HL-60 (cell line): ENCODE results near the gene NFIX.

Source experiments
- CTCF ChIP-seq: IDR thresholded peaks from one replicate; pipeline ENCODE4 v1.5.1; 2011; ENCODE audit warnings: low read length, control low read depth, inconsistent platforms; ENCODE audit not compliant: insufficient read depth
- GABPA ChIP-seq: IDR thresholded peaks from 2 replicates; pipeline ENCODE4 v1.6.1; 2012; ENCODE audit warnings: low read depth
- POLR2AphosphoS5 ChIP-seq: IDR thresholded peaks from 2 replicates; pipeline ENCODE4 v1.6.1; 2012; ENCODE audit warnings: low read depth
- REST ChIP-seq: IDR thresholded peaks from 2 replicates; pipeline ENCODE4 v1.6.1; 2012; ENCODE audit warnings: low read depth; ENCODE audit not compliant: insufficient replicate concordance
- SPI1 ChIP-seq: IDR thresholded peaks from 2 replicates; pipeline ENCODE4 v1.6.1; 2012; ENCODE audit warnings: low read depth, mild to moderate bottlenecking, borderline replicate concordance

DNA sequence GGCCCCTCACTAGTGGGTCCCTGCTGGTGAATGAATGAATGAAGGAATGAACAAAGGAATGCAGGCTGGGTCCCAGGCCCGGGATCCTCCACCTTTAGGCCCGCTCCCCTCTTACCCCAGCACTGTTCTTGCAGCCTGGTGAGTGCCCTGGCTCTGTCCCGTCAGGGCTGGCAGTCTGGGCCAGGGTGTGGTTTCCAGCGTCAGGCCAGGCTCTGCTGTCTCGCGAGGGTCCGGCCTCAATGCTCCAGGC is 107.1 kb downstream of the NFIX start:
- TF ChIP-seq POLR2AphosphoS5, result no peak; the same call in 1 of the 2 replicates
- TF ChIP-seq CTCF, result no peak
- TF ChIP-seq REST, result no peak
- TF ChIP-seq GABPA, result no peak
- TF ChIP-seq SPI1, result no peak
